A549 (cell line): ENCODE data around the gene SLC39A3.

Experiments
- CBX8 ChIP-seq: fragments of 200-600 bp; sonication (generic); IDR thresholded peaks from 2 replicates; pipeline ENCODE4 v1.6.1; 2016
- EP300 ChIP-seq, 2 experiments: fragments of >200 bp; sonication (Bioruptor Twin); formaldehyde crosslinking; IDR thresholded peaks; 2 replicates in 1 of 2; 3 replicates in 1 of 2; pipeline ENCODE4 v1.6.1; 2016 to 2017
- FOXS1 ChIP-seq: fragments of 250-450 bp; sonication (Bioruptor Pico); IDR thresholded peaks from 2 replicates; pipeline ENCODE4 v1.5.0; 2020; ENCODE audit warnings: mild to moderate bottlenecking, moderate library complexity
- HOXB5 ChIP-seq: fragments of 250-450 bp; sonication (Bioruptor Pico); IDR thresholded peaks from 2 replicates; pipeline ENCODE4 v1.5.0; 2020; ENCODE audit warnings: mild to moderate bottlenecking, moderate library complexity
- JUNB ChIP-seq: fragments of >200 bp; sonication (Bioruptor Twin); formaldehyde crosslinking; IDR thresholded peaks from 2 replicates; pipeline ENCODE4 v1.6.1; 2016
- POLR2A ChIP-seq: IDR thresholded peaks from 2 replicates; pipeline ENCODE4 v1.6.1; 2012; ENCODE audit warnings: mild to moderate bottlenecking, low read length
- POLR2AphosphoS2 ChIP-seq: conservative IDR thresholded peaks from 2 replicates; pipeline ENCODE4 v1.6.1; 2012; ENCODE audit warnings: low read length, improper control_type of control experiment, inconsistent platforms
- ZFP36 ChIP-seq: fragments of 450-650 bp; IDR thresholded peaks from 2 replicates; pipeline ENCODE4 v1.6.1; 2014; ENCODE audit warnings: borderline replicate concordance; ENCODE audit not compliant: partially characterized antibody
- TF ChIP-seq, protein P1 (sequence below): fragments of >200 bp; sonication (Bioruptor Twin); formaldehyde crosslinking; IDR thresholded peaks from 3 replicates; pipeline ENCODE4 v1.5.1; 2016
- TF ChIP-seq, protein P2 (sequence below): fragments of 200-600 bp; sonication (generic); IDR thresholded peaks from 2 replicates; pipeline ENCODE4 v1.6.1; 2016; ENCODE audit warnings: antibody characterized with exemption, mild to moderate bottlenecking, moderate library complexity

DNA sequence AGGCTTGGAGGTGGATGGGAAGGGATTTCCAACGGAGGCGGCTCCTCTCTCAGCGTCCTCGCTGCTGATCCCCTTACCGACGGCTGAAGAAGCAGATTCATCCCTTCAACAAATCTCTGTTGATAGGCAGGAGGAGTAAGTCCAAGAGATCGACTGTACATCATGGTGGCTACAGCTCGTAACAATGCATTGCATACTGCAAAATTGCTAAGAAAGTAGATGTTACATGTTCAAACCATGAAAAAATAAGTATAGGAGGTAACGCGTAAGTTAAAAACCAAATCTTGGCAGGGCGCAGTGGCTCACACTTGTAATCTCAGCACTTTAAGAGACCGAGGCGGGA is 468 bp upstream of the SLC39A3 start:
- TF ChIP-seq CBX8, result no peak
- TF ChIP-seq, protein P1, sequence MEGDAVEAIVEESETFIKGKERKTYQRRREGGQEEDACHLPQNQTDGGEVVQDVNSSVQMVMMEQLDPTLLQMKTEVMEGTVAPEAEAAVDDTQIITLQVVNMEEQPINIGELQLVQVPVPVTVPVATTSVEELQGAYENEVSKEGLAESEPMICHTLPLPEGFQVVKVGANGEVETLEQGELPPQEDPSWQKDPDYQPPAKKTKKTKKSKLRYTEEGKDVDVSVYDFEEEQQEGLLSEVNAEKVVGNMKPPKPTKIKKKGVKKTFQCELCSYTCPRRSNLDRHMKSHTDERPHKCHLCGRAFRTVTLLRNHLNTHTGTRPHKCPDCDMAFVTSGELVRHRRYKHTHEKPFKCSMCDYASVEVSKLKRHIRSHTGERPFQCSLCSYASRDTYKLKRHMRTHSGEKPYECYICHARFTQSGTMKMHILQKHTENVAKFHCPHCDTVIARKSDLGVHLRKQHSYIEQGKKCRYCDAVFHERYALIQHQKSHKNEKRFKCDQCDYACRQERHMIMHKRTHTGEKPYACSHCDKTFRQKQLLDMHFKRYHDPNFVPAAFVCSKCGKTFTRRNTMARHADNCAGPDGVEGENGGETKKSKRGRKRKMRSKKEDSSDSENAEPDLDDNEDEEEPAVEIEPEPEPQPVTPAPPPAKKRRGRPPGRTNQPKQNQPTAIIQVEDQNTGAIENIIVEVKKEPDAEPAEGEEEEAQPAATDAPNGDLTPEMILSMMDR, result no peak
- TF ChIP-seq JUNB, result no peak
- TF ChIP-seq EP300 (IDR thresholded peaks at IDR 0.05), result no peak
- no peak for TF ChIP-seq FOXS1 (CRISPR knock-in tag)
- no peak for TF ChIP-seq HOXB5
- TF ChIP-seq, protein P2, sequence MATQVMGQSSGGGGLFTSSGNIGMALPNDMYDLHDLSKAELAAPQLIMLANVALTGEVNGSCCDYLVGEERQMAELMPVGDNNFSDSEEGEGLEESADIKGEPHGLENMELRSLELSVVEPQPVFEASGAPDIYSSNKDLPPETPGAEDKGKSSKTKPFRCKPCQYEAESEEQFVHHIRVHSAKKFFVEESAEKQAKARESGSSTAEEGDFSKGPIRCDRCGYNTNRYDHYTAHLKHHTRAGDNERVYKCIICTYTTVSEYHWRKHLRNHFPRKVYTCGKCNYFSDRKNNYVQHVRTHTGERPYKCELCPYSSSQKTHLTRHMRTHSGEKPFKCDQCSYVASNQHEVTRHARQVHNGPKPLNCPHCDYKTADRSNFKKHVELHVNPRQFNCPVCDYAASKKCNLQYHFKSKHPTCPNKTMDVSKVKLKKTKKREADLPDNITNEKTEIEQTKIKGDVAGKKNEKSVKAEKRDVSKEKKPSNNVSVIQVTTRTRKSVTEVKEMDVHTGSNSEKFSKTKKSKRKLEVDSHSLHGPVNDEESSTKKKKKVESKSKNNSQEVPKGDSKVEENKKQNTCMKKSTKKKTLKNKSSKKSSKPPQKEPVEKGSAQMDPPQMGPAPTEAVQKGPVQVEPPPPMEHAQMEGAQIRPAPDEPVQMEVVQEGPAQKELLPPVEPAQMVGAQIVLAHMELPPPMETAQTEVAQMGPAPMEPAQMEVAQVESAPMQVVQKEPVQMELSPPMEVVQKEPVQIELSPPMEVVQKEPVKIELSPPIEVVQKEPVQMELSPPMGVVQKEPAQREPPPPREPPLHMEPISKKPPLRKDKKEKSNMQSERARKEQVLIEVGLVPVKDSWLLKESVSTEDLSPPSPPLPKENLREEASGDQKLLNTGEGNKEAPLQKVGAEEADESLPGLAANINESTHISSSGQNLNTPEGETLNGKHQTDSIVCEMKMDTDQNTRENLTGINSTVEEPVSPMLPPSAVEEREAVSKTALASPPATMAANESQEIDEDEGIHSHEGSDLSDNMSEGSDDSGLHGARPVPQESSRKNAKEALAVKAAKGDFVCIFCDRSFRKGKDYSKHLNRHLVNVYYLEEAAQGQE, result no peak; the same call in none of the 2 replicates
- no peak for TF ChIP-seq ZFP36
- no peak for TF ChIP-seq POLR2AphosphoS2
- no peak for TF ChIP-seq POLR2A
